KMS-11 (cell line): ENCODE data around the gene SLBP.

Experiments used
- H2AFZ ChIP-seq: fragments of 200-600 bp; sonication (generic); 2 replicates; pipeline ENCODE4 v1.6.1; 2016; ENCODE audit warnings: antibody characterized with exemption, mixed run types, low read depth
- H3K27ac ChIP-seq: fragments of 200-600 bp; sonication (generic); 2 replicates; pipeline ENCODE4 v1.6.1; 2016; ENCODE audit warnings: mild to moderate bottlenecking, mixed run types
- H3K27me3 ChIP-seq: fragments of 200-600 bp; sonication (generic); 2 replicates; pipeline ENCODE4 v1.6.1; 2017; ENCODE audit warnings: mild to moderate bottlenecking, low read depth, mixed run types, moderate library complexity; ENCODE audit not compliant: insufficient read depth
- H3K36me3 ChIP-seq: fragments of 200-600 bp; sonication (generic); 2 replicates; pipeline ENCODE4 v1.6.1; 2017; ENCODE audit warnings: mild to moderate bottlenecking, mixed run types; ENCODE audit not compliant: insufficient read depth
- H3K4me1 ChIP-seq: fragments of 200-600 bp; sonication (generic); 2 replicates; pipeline ENCODE4 v1.6.1; 2016; ENCODE audit warnings: mild to moderate bottlenecking, low read depth, mixed run types; ENCODE audit not compliant: poor library complexity, severe bottlenecking
- H3K4me2 ChIP-seq: fragments of 200-600 bp; sonication (generic); 2 replicates; pipeline ENCODE4 v1.7.0; 2016; ENCODE audit warnings: mild to moderate bottlenecking, mixed run types
- H3K4me3 ChIP-seq: fragments of 200-600 bp; sonication (generic); IDR thresholded peaks from 2 replicates; pipeline ENCODE4 v1.6.1; 2017; ENCODE audit warnings: low read depth, low read length, mixed read lengths; ENCODE audit not compliant: insufficient read depth
- H3K79me2 ChIP-seq: fragments of 200-600 bp; sonication (generic); 2 replicates; pipeline ENCODE4 v1.6.1; 2016; ENCODE audit warnings: low read depth, mixed run types; ENCODE audit not compliant: insufficient read depth
- H3K9ac ChIP-seq: fragments of 200-600 bp; sonication (generic); 2 replicates; pipeline ENCODE4 v1.6.1; 2016; ENCODE audit warnings: mild to moderate bottlenecking, mixed run types
- H4K20me1 ChIP-seq: fragments of 200-600 bp; sonication (generic); 2 replicates; pipeline ENCODE4 v1.6.1; 2016; ENCODE audit warnings: mild to moderate bottlenecking, mixed run types; ENCODE audit not compliant: insufficient read depth
- TF ChIP-seq, protein P1 (sequence below): fragments of 200-600 bp; sonication (generic); conservative IDR thresholded peaks from 2 replicates; pipeline ENCODE4 v1.6.1; 2017; ENCODE audit warnings: low read depth, mild to moderate bottlenecking, antibody characterized with exemption, low read length, moderate library complexity, mixed read lengths

The SLBP gene

DNA sequence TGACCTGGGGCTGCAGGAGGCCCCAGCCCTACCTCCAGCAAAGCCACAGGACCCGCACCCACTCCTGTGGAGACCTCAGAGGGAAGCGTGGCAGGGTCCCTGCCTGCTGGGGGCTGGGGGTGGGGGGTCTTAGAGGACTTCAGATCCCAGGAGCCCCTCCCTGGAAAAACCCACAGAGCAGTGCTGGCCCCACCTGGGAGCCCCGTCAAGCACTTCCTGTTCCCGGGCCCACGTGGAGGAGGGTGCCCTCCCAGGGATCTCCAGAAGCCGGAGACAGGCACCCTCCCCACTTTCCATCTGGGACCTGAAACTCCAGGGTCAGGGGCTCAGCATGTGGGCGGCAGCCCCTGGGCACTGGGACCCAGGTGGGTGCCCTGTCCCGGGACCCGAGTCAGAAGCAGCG, 41.2 kb upstream of the SLBP start:
- H2AFZ ChIP-seq, result no peak overlapping the region
- H3K27ac ChIP-seq, result no peak overlapping the region
- H3K79me2 ChIP-seq, result no peaks in the 10 kb centered on the region
- H3K4me2 ChIP-seq, result no peak overlapping the region
- no peaks in the 10 kb centered on the region for H3K36me3 ChIP-seq
- H4K20me1 ChIP-seq, result no peaks in the 10 kb centered on the region
- H3K4me3 ChIP-seq, result no peak overlapping the region
- no peaks in the 10 kb centered on the region for H3K4me1 ChIP-seq
- H3K27me3 ChIP-seq, result no peaks in the 10 kb centered on the region
- no peak overlapping the region for H3K9ac ChIP-seq
- TF ChIP-seq, protein P1, sequence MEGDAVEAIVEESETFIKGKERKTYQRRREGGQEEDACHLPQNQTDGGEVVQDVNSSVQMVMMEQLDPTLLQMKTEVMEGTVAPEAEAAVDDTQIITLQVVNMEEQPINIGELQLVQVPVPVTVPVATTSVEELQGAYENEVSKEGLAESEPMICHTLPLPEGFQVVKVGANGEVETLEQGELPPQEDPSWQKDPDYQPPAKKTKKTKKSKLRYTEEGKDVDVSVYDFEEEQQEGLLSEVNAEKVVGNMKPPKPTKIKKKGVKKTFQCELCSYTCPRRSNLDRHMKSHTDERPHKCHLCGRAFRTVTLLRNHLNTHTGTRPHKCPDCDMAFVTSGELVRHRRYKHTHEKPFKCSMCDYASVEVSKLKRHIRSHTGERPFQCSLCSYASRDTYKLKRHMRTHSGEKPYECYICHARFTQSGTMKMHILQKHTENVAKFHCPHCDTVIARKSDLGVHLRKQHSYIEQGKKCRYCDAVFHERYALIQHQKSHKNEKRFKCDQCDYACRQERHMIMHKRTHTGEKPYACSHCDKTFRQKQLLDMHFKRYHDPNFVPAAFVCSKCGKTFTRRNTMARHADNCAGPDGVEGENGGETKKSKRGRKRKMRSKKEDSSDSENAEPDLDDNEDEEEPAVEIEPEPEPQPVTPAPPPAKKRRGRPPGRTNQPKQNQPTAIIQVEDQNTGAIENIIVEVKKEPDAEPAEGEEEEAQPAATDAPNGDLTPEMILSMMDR, result no peak

DNA sequence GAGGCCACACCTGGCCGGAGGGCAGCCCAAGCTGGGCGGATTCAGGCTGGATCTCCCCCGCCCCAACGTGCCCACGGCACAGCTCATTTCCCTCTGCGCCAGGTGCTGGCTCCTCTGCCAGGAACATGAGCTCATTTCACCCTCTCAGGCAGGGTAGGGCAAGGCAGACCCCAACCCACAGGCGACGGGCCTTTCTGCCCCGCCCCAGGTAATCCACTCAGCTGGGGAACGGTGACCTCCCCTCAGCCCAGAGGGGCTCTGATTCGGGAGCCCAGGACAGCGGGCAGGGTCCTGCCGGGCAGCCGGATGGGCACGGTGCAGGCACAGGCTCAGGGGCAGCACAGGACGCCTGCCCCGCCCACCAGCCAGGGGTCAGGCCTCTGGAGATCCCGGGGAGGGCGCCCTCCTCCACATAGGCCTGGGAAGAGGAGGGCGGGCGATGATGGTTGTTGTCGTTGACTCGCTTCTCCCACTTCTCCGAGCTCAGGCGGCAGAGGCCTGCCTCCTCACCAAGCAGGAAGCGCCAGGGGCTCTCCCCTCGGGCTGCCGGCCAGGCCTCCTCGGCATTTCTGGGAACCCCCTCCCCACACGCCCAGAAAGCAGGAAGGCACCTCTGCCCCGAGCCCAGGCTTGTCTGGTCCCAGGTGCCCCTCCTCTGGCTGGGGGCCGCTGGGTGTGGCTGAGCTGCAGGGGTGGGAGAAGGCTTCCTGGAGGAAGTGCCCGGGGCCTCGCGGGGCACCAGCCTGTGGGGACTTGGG, 40.3 kb upstream of the SLBP start:
- TF ChIP-seq, protein P1, result no peak
- Histone ChIP-seq H3K27me3 (no peaks in the 10 kb centered on the region), H3K4me1 (no peaks in the 10 kb centered on the region), H3K9ac (no peak overlapping the region), H2AFZ (no peak overlapping the region), H3K79me2 (no peaks in the 10 kb centered on the region), H3K36me3 (no peaks in the 10 kb centered on the region), H3K4me2 (no peak overlapping the region), H3K27ac (no peak overlapping the region), H4K20me1 (no peaks in the 10 kb centered on the region), H3K4me3 (no peak overlapping the region)

DNA sequence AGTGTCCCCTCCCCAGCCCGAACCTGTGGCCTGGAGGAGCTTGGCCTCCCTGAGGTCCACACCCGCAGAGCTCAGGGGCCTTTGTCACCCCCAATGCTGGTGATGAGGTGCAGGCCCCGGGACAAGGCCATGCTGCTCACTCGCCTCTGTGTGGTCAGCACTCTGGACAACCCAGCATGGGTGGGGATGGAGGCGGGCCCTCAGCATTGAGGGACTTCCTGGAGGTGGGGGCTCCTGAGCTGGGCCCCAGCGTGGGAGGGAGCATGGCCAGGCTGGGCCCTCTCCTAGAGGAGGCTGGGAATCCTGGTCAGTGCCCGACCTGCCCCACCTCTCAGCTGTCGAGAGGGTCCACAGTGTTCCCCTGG, 39.8 kb upstream of the SLBP start:
- H3K27me3 ChIP-seq, result no peaks in the 10 kb centered on the region
- no peak overlapping the region for H2AFZ ChIP-seq
- no peaks in the 10 kb centered on the region for H3K4me1 ChIP-seq
- no peak overlapping the region for H3K9ac ChIP-seq
- no peaks in the 10 kb centered on the region for H3K79me2 ChIP-seq
- no peaks in the 10 kb centered on the region for H4K20me1 ChIP-seq
- TF ChIP-seq, protein P1, result no peak
- no peak overlapping the region for H3K27ac ChIP-seq
- H3K36me3 ChIP-seq, result no peaks in the 10 kb centered on the region
- no peak overlapping the region for H3K4me2 ChIP-seq
- no peak overlapping the region for H3K4me3 ChIP-seq

DNA sequence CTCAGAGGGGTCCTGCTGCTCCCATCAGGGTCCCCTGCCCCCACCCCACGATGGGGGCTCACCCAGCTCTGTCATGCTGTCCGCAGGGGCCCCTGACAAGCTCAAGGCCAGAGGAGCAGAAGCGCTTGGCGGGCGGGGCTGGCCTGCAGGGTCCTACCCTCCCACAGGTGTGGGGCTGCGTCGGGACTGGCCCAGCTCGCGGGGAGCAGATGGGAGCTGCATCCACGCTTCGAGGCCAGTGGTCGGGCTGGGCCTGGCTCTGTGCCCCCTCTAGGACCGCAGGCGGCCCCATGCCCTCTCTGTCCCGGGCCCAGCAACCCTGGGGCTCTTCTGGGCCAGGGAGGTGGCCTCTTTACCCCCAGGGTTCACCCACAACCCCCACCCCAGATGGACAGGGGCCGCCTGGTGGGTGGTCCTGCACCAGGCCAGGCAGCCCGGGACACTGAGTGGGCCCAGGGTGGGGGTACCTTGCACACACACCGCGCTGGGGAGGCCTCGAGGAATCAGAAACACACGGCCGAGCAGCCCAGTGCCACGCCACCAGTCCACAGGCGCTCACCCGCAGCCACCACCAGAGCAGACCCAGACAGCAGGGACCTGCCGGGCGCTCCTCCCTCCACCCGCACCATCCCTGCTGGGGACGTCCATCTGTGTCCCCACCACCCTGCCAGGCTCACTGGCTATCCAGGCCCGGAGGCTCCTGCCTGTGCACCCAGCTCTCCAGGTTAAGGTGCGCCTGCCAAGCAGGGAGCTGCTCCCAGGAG, 39.2 kb upstream of the SLBP start:
- no peak overlapping the region for H3K27ac ChIP-seq
- no peak overlapping the region for H3K9ac ChIP-seq

More for the DNA sequence above, 39.2 kb upstream of the SLBP start:
- Histone ChIP-seq H4K20me1 (no peaks in the 10 kb centered on the region), H3K27me3 (no peaks in the 10 kb centered on the region), H3K4me3 (no peak overlapping the region), H3K79me2 (no peaks in the 10 kb centered on the region), H2AFZ (no peak overlapping the region), H3K4me2 (no peak overlapping the region), H3K4me1 (no peaks in the 10 kb centered on the region), H3K36me3 (no peaks in the 10 kb centered on the region)
- TF ChIP-seq, protein P1, result no peak
